Dermis microvascular lymphatic vessel endothelial cell (primary cell): ENCODE data around the gene KIRREL3. TPM values are rescaled to one million over a fixed set of nuclear protein-coding genes. Genes with fewer than 3 reads are reported as not detected.

ENCODE experiments used
- DNase-seq, 2 donors: peaks; one replicate each; pipeline versions ENCODE4 v3.0.0 to v3.0.0-alpha.2; 2010; ENCODE audit warnings: low read depth in 2 of 2
- total RNA-seq: library from RNA; depleted of rRNA; stranded (reverse); fragments of >200 nt; gene quantifications from 2 replicates; pipeline ENCODE4 v1.2.1, GENCODE V29; 2014

KIRREL3 gene
- total RNA-seq, 1 donor from 2014 or later = not detected

GRCh38 chr11:126679033-126679432 is 321.5 kb downstream of the KIRREL3 start:
- no peak for DNase-seq

- no peak for DNase-seq
Observed at GRCh38 chr11:126676536-126676935, 324.0 kb downstream of the KIRREL3 start.

- DNase-seq = no peak
Observed at GRCh38 chr11:126673319-126673718, 327.3 kb downstream of the KIRREL3 start.

GRCh38 chr11:126669416-126669815 is 331.2 kb downstream of the KIRREL3 start:
- DNase-seq = no peak

GRCh38 chr11:126664643-126665042 is 335.9 kb downstream of the KIRREL3 start:
- DNase-seq = no peak

- DNase-seq = no peak
Observed at GRCh38 chr11:126663749-126664592, 336.6 kb downstream of the KIRREL3 start.

- no peak for DNase-seq
Observed at GRCh38 chr11:126662035-126662790, 338.4 kb downstream of the KIRREL3 start.

GRCh38 chr11:126660761-126661425 is 339.7 kb downstream of the KIRREL3 start:
- DNase-seq = no peak

GRCh38 chr11:126660321-126660720 is 340.2 kb downstream of the KIRREL3 start:
- DNase-seq = no peak

GRCh38 chr11:126658306-126659056 is 342.1 kb downstream of the KIRREL3 start:
- no peak for DNase-seq

- DNase-seq = no peak
Observed at GRCh38 chr11:126655807-126656128, 344.8 kb downstream of the KIRREL3 start.

GRCh38 chr11:126654886-126655806 is 345.4 kb downstream of the KIRREL3 start:
- no peak for DNase-seq

- no peak for DNase-seq
Observed at GRCh38 chr11:126653040-126653439, 347.5 kb downstream of the KIRREL3 start.

- DNase-seq = no peak
Observed at GRCh38 chr11:126647735-126648134, 352.8 kb downstream of the KIRREL3 start.

GRCh38 chr11:126646701-126647557 is 353.6 kb downstream of the KIRREL3 start:
- DNase-seq = no peak

- DNase-seq = no peak
Observed at GRCh38 chr11:126645186-126645585, 355.4 kb downstream of the KIRREL3 start.

- DNase-seq = no peak
Observed at GRCh38 chr11:126640186-126640585, 360.4 kb downstream of the KIRREL3 start.

GRCh38 chr11:126639692-126640091 is 360.9 kb downstream of the KIRREL3 start:
- DNase-seq = no peak

GRCh38 chr11:126638648-126639047 is 361.9 kb downstream of the KIRREL3 start:
- DNase-seq = no peak

- no peak for DNase-seq
Observed at GRCh38 chr11:126637795-126638175, 362.8 kb downstream of the KIRREL3 start.
